Keratinocyte (primary cell): ENCODE results near the gene TTC33. TPM values are rescaled to one million over a fixed set of nuclear protein-coding genes. Genes with fewer than 3 reads are reported as not detected.

Experiments used
- DNase-seq: peaks from one replicate; pipeline ENCODE4 v3.0.0-alpha.2; 2011; ENCODE audit warnings: low read depth, missing footprints, low spot score
- FAIRE-seq: peaks from 2 replicates; lab custom pipeline; 2011; peaks lifted over from hg19 to GRCh38; lab: Jason Lieb, UNC
- H2AFZ ChIP-seq: 2 replicates; pipeline ENCODE4 v1.6.0; 2012; ENCODE audit warnings: low read length, control low read depth, inconsistent platforms; ENCODE audit not compliant: control insufficient read depth
- H3K27ac ChIP-seq: 2 replicates; pipeline ENCODE4 v1.5.1; 2011; ENCODE audit warnings: low read length; ENCODE audit not compliant: control insufficient read depth, insufficient read depth
- H3K27me3 ChIP-seq: 3 replicates; pipeline ENCODE4 v1.6.0; 2011; ENCODE audit warnings: low read length; ENCODE audit not compliant: control insufficient read depth, insufficient read depth; ENCODE audit errors: extremely low read depth
- H3K36me3 ChIP-seq, 2 experiments: 2 replicates in 1 of 2; 3 replicates in 1 of 2; pipeline ENCODE4 v1.5.1; 2011; ENCODE audit warnings: low read length in 2 of 2, mild to moderate bottlenecking in 1 of 2; ENCODE audit not compliant: control insufficient read depth in 2 of 2, insufficient read depth in 2 of 2; ENCODE audit errors: extremely low read depth in 1 of 2
- H3K4me1 ChIP-seq: 3 replicates; pipeline ENCODE4 v1.5.1; 2011; ENCODE audit warnings: low read length; ENCODE audit not compliant: control insufficient read depth, insufficient read depth; ENCODE audit errors: extremely low read depth
- H3K4me2 ChIP-seq: 3 replicates; pipeline ENCODE4 v1.6.0; 2011; ENCODE audit warnings: low read depth, low read length; ENCODE audit not compliant: control insufficient read depth, insufficient read depth; ENCODE audit errors: extremely low read depth
- H3K4me3 ChIP-seq, 3 experiments: fragments of 200-600 bp in 1 of 3; sonication (generic) in 1 of 3; 2 replicates in 2 of 3; 3 replicates in 1 of 3; pipeline ENCODE4 v1.5.1; 2011 to 2016; ENCODE audit warnings: low read length in 3 of 3, mild to moderate bottlenecking in 3 of 3, control low read depth in 2 of 3, inconsistent platforms in 1 of 3, low read depth in 1 of 3, mixed read lengths in 1 of 3, mixed run types in 1 of 3, moderate library complexity in 1 of 3; ENCODE audit not compliant: control insufficient read depth in 2 of 3, insufficient read depth in 2 of 3; ENCODE audit errors: extremely low read depth in 1 of 3
- H3K79me2 ChIP-seq: 2 replicates; pipeline ENCODE4 v1.6.0; 2012; ENCODE audit warnings: low read length; ENCODE audit not compliant: control insufficient read depth, insufficient read depth
- H3K9ac ChIP-seq: 3 replicates; pipeline ENCODE4 v1.6.0; 2011; ENCODE audit warnings: low read length; ENCODE audit not compliant: control insufficient read depth, insufficient read depth; ENCODE audit errors: extremely low read depth
- H3K9me1 ChIP-seq: 3 replicates; pipeline ENCODE4 v1.6.0; 2011; ENCODE audit warnings: low read length; ENCODE audit not compliant: control insufficient read depth, insufficient read depth; ENCODE audit errors: extremely low read depth
- H3K9me3 ChIP-seq: 2 replicates; pipeline ENCODE4 v1.5.1; 2012; ENCODE audit warnings: low read depth, low read length; ENCODE audit not compliant: control insufficient read depth
- H4K20me1 ChIP-seq: 3 replicates; pipeline ENCODE4 v1.6.0; 2011; ENCODE audit warnings: low read length; ENCODE audit not compliant: control insufficient read depth, insufficient read depth; ENCODE audit errors: extremely low read depth
- EZH2 ChIP-seq: IDR thresholded peaks from one replicate; pipeline ENCODE4 v1.6.1; 2012; ENCODE audit warnings: inconsistent platforms, mild to moderate bottlenecking, low read length, moderate library complexity
- dilution Hi-C: fragments of 300-500 bp; cut with MboI; formaldehyde crosslinking; loops from one replicate; pipeline ENCODE4 v1.7.0; 2020; ENCODE audit warnings: low sequenced_read_pairs; ENCODE audit not compliant: extremely low pct_ligation_motif_present
- polyA plus RNA-seq, 5 experiments: library from polyadenylated mRNA; depleted of rRNA in 3 of 5; stranded (reverse) in 3 of 5; stranded (forward) in 1 of 5; unstranded in 1 of 5; fragments of >200 nt; gene quantifications; 1 replicate in 1 of 5; 2 replicates in 3 of 5; 3 replicates in 1 of 5; pipeline versions ENCODE4 v1.2.1 to v1.2.3, GENCODE V29; 2011 to 2012; ENCODE audit warnings: missing spikeins in 2 of 5, low read depth in 1 of 5, low replicate concordance in 1 of 5
- TF ChIP-seq, protein P1 (sequence below), 3 experiments: IDR thresholded peaks in 1 of 3; conservative IDR thresholded peaks in 1 of 3; optimal IDR thresholded peaks in 1 of 3; 2 replicates in 2 of 3; 3 replicates in 1 of 3; pipeline versions ENCODE3 to v1.5.1; 2011; ENCODE audit warnings: low read length in 3 of 3, mild to moderate bottlenecking in 3 of 3, moderate library complexity in 2 of 3, control low read depth in 1 of 3, inconsistent platforms in 1 of 3; ENCODE audit not compliant: insufficient read depth in 2 of 3; ENCODE audit errors: extremely low read depth in 1 of 3

TTC33 gene
- polyA plus RNA-seq, 1 donor (not counting 4 experiments of a cell fraction or from before 2014, with no cell fraction given): 7.1 TPM

DNA sequence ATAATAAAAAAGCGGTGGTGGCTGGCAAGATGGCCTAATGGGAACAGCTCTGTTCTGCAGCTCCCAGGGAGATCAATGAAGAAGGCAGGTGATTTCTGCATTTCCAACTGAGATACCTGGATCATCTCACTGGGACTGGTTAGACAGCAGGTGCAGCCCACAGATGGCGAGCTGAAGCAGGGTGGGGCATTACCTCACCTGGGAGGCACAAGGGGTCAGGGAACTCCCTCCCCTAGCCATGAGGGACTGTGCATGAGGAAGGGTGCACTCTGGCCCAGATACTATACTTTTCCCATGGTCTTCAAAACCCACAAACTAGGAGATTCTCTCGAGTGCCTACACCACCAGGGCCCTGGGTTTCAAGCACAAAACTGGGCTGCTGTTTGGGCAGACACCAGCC, 121.6 kb downstream of the TTC33 start:
- Histone ChIP-seq H4K20me1 (no peaks in the 10 kb centered on the region), H3K27me3 (no peaks in the 10 kb centered on the region), H3K79me2 (no peaks in the 10 kb centered on the region), H3K36me3 (no peaks in the 10 kb centered on the region), H3K27ac (no peak overlapping the region), H3K9ac (no peak overlapping the region), H3K9me3 (no peaks in the 10 kb centered on the region), H3K4me2 (no peak overlapping the region), H3K4me3 (no peak overlapping the region), H2AFZ (no peak overlapping the region), H3K4me1 (no peaks in the 10 kb centered on the region), H3K9me1 (no peaks in the 10 kb centered on the region)
- no peak for TF ChIP-seq EZH2
- TF ChIP-seq, protein P1, sequence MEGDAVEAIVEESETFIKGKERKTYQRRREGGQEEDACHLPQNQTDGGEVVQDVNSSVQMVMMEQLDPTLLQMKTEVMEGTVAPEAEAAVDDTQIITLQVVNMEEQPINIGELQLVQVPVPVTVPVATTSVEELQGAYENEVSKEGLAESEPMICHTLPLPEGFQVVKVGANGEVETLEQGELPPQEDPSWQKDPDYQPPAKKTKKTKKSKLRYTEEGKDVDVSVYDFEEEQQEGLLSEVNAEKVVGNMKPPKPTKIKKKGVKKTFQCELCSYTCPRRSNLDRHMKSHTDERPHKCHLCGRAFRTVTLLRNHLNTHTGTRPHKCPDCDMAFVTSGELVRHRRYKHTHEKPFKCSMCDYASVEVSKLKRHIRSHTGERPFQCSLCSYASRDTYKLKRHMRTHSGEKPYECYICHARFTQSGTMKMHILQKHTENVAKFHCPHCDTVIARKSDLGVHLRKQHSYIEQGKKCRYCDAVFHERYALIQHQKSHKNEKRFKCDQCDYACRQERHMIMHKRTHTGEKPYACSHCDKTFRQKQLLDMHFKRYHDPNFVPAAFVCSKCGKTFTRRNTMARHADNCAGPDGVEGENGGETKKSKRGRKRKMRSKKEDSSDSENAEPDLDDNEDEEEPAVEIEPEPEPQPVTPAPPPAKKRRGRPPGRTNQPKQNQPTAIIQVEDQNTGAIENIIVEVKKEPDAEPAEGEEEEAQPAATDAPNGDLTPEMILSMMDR (optimal IDR thresholded peaks at IDR 0.05 in 1 of 3, IDR thresholded peaks at IDR 0.05 in 1 of 3, conservative IDR thresholded peaks at IDR 0.05 in 1 of 3; ENCODE audit: extremely low read depth in 1 of 3, insufficient read depth in 2 of 3, low read length in 3 of 3): no peak
- no peak for FAIRE-seq
- dilution Hi-C loops: no loop called here
- no peak for DNase-seq

DNA sequence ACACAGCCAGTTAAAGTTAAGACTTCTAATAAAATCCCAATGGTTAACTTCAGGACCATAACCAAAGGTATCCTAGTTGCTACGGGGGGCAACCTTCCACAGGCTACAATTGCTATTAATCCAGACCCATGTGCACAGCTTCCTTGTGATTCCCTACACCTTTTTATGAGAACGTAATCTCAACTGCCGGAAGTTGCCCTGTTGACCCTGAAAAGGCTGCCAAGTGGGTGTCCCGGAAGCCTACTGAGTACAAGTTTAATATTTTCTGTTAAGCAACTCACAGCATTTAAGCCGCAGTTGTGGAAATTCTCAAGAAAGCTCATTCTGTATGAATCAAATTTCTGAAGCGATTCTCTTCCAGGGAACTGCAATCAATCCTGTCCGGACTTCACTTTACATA, 124.5 kb downstream of the TTC33 start:
- Histone ChIP-seq H3K79me2 (no peaks in the 10 kb centered on the region), H3K9me1 (no peaks in the 10 kb centered on the region), H3K4me1 (no peaks in the 10 kb centered on the region), H3K36me3 (no peaks in the 10 kb centered on the region), H3K27ac (no peak overlapping the region), H4K20me1 (no peaks in the 10 kb centered on the region), H2AFZ (no peak overlapping the region), H3K4me3 (no peak overlapping the region), H3K9ac (no peak overlapping the region), H3K27me3 (no peaks in the 10 kb centered on the region), H3K9me3 (no peaks in the 10 kb centered on the region), H3K4me2 (no peak overlapping the region)
- TF ChIP-seq, protein P1 (optimal IDR thresholded peaks at IDR 0.05 in 1 of 3, IDR thresholded peaks at IDR 0.05 in 1 of 3, conservative IDR thresholded peaks at IDR 0.05 in 1 of 3; ENCODE audit: extremely low read depth in 1 of 3, insufficient read depth in 2 of 3, low read length in 3 of 3): no peak
- no peak for TF ChIP-seq EZH2
- no peak for FAIRE-seq
- no peak for DNase-seq
- dilution Hi-C loops: no loop called here
